KMS-11 (cell line): ENCODE data around the gene CFAP161.

Experiments
- H2AFZ ChIP-seq: fragments of 200-600 bp; sonication (generic); 2 replicates; pipeline ENCODE4 v1.6.1; 2016; ENCODE audit warnings: antibody characterized with exemption, mixed run types, low read depth
- H3K27ac ChIP-seq: fragments of 200-600 bp; sonication (generic); 2 replicates; pipeline ENCODE4 v1.6.1; 2016; ENCODE audit warnings: mild to moderate bottlenecking, mixed run types
- H3K27me3 ChIP-seq: fragments of 200-600 bp; sonication (generic); 2 replicates; pipeline ENCODE4 v1.6.1; 2017; ENCODE audit warnings: mild to moderate bottlenecking, low read depth, mixed run types, moderate library complexity; ENCODE audit not compliant: insufficient read depth
- H3K36me3 ChIP-seq: fragments of 200-600 bp; sonication (generic); 2 replicates; pipeline ENCODE4 v1.6.1; 2017; ENCODE audit warnings: mild to moderate bottlenecking, mixed run types; ENCODE audit not compliant: insufficient read depth
- H3K4me1 ChIP-seq: fragments of 200-600 bp; sonication (generic); 2 replicates; pipeline ENCODE4 v1.6.1; 2016; ENCODE audit warnings: mild to moderate bottlenecking, low read depth, mixed run types; ENCODE audit not compliant: poor library complexity, severe bottlenecking
- H3K4me2 ChIP-seq: fragments of 200-600 bp; sonication (generic); 2 replicates; pipeline ENCODE4 v1.7.0; 2016; ENCODE audit warnings: mild to moderate bottlenecking, mixed run types
- H3K4me3 ChIP-seq: fragments of 200-600 bp; sonication (generic); IDR thresholded peaks from 2 replicates; pipeline ENCODE4 v1.6.1; 2017; ENCODE audit warnings: low read depth, low read length, mixed read lengths; ENCODE audit not compliant: insufficient read depth
- H3K79me2 ChIP-seq: fragments of 200-600 bp; sonication (generic); 2 replicates; pipeline ENCODE4 v1.6.1; 2016; ENCODE audit warnings: low read depth, mixed run types; ENCODE audit not compliant: insufficient read depth
- H3K9ac ChIP-seq: fragments of 200-600 bp; sonication (generic); 2 replicates; pipeline ENCODE4 v1.6.1; 2016; ENCODE audit warnings: mild to moderate bottlenecking, mixed run types
- H4K20me1 ChIP-seq: fragments of 200-600 bp; sonication (generic); 2 replicates; pipeline ENCODE4 v1.6.1; 2016; ENCODE audit warnings: mild to moderate bottlenecking, mixed run types; ENCODE audit not compliant: insufficient read depth
- CTCF ChIP-seq: fragments of 200-600 bp; sonication (generic); conservative IDR thresholded peaks from 2 replicates; pipeline ENCODE4 v1.6.1; 2017; ENCODE audit warnings: low read depth, mild to moderate bottlenecking, antibody characterized with exemption, low read length, moderate library complexity, mixed read lengths

Gene CFAP161

DNA sequence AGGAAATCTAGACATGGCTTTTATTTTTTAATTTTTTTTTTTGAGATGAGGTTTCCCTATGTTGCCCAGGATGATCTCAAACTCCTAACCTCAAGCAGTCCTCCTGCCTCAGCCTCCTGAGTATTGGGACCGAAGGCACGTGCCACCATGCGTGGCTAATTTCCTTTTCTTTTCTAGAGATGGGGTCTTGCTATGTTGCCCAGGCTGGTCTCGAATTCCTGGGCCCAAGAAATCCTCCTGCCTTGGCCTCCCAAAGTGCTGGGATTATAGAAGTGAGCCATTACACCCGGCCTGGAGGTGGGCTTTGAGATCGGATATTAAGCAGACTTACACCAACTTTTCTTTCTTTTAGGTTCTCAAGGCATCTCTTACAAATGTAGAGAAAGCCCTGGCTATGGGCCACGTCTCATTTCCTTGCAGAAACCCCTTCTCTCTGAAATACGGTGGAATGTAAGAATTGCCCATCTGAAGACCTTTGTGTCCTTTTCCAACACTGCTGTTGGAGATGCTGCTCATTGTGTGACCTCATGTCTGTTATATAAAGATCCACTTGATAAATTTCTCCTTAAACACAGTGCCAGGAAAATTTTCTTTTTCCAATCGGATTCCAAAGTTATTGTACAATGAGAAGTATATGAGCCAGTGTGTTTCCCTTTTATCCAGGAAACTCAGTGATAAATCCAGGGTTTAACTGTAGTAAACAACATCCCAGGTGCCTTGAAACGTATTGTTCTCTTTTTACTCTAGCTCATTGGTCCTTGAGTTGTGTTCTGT, 36.8 kb upstream of the CFAP161 start:
- no peak overlapping the region for H2AFZ ChIP-seq
- H3K27me3 ChIP-seq: no peaks in the 10 kb centered on the region
- no peak overlapping the region for H3K9ac ChIP-seq
- no peaks in the 10 kb centered on the region for H3K79me2 ChIP-seq
- TF ChIP-seq CTCF: no peak
- H3K27ac ChIP-seq: no peak overlapping the region
- H4K20me1 ChIP-seq: no peaks in the 10 kb centered on the region
- H3K4me3 ChIP-seq: no peak overlapping the region
- H3K4me2 ChIP-seq: no peak overlapping the region
- H3K4me1 ChIP-seq: no peaks in the 10 kb centered on the region
- no peaks in the 10 kb centered on the region for H3K36me3 ChIP-seq

DNA sequence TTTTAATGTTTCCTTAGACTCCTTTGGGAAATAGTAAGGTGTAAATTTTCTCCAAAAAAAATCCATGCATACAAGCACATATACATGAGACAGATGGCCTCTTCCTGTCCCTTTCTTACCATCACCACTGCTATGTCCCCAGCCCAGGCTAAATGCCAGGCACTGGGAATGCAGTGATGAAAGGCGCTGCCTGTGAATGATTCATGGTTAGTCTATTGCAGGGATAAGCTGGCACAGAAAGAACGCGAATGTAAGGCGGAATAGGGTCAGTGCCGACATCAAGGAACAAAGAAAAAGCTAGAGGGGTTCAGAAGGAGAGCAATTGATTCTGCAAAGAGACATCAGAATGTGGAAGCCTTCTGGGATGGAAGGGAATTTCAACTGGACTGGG, 36.2 kb upstream of the CFAP161 start:
- H3K4me3 ChIP-seq: no peak overlapping the region
- H3K36me3 ChIP-seq: no peaks in the 10 kb centered on the region
- no peaks in the 10 kb centered on the region for H4K20me1 ChIP-seq
- no peaks in the 10 kb centered on the region for H3K27me3 ChIP-seq
- no peak overlapping the region for H3K27ac ChIP-seq
- H2AFZ ChIP-seq: no peak overlapping the region
- H3K9ac ChIP-seq: no peak overlapping the region
- no peaks in the 10 kb centered on the region for H3K79me2 ChIP-seq
- no peak overlapping the region for H3K4me2 ChIP-seq
- H3K4me1 ChIP-seq: no peaks in the 10 kb centered on the region
- TF ChIP-seq CTCF: no peak

GRCh38 chr15:81098349-81098748, 35.7 kb upstream of the CFAP161 start:
- Histone ChIP-seq H3K79me2 (no peaks in the 10 kb centered on the region), H3K36me3 (no peaks in the 10 kb centered on the region), H3K9ac (no peak overlapping the region), H3K4me3 (no peak overlapping the region), H3K27me3 (no peaks in the 10 kb centered on the region), H2AFZ (no peak overlapping the region), H3K27ac (no peak overlapping the region), H3K4me2 (no peak overlapping the region), H4K20me1 (no peaks in the 10 kb centered on the region), H3K4me1 (no peaks in the 10 kb centered on the region)
- no peak for TF ChIP-seq CTCF

DNA sequence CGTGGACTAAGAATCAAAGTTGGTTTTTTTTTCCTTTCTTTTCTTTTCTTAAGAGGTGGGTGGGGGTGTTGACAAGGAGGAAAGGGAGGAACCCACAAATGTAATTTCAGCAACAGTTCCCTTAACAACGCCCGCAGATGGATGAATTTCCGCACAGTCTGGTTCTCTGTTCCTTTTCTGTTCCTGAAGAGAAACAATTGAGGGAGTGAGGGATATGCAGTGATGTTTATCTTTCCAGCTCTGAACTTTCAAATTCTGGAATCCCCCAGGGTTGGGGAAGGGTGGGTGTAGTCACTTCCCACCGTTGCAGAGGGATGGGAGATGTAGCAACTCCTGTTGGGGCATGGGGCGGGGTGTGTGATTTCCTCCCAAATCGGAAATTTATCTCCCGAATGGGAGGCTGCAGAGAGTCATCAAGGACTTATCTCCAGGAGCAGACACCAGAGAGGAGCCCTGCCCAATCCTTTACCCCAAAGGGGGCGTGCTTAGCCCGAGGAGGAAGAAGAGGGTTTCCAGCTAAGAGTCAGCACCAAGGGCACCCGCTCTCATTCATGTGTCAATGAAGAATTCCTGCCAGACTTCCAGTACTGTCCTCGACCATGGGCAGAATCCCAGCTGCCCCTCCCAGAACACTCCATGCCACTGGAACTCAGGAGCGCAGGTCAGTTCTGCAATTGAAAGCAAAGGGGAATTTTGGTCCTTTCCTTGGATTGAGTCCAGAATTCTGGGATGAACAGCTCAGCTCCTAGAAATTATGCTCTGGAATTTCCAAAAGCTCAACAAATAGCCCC, 35.0 kb upstream of the CFAP161 start:
- Histone ChIP-seq H3K27ac (no peak overlapping the region), H3K9ac (no peak overlapping the region), H3K4me3 (no peak overlapping the region), H3K36me3 (no peaks in the 10 kb centered on the region), H4K20me1 (no peaks in the 10 kb centered on the region), H2AFZ (no peak overlapping the region), H3K27me3 (no peaks in the 10 kb centered on the region), H3K4me2 (no peak overlapping the region), H3K4me1 (no peaks in the 10 kb centered on the region), H3K79me2 (no peaks in the 10 kb centered on the region)
- TF ChIP-seq CTCF: no peak
